Measurements from ENCODE around the gene DNAJB13. TPM values are rescaled to one million over a fixed set of nuclear protein-coding genes. Genes with fewer than 3 reads are reported as not detected.

Gene DNAJB13
- total RNA-seq, 2 experiments from 2014 or later = 0.15 to 0.31 TPM

DNA sequence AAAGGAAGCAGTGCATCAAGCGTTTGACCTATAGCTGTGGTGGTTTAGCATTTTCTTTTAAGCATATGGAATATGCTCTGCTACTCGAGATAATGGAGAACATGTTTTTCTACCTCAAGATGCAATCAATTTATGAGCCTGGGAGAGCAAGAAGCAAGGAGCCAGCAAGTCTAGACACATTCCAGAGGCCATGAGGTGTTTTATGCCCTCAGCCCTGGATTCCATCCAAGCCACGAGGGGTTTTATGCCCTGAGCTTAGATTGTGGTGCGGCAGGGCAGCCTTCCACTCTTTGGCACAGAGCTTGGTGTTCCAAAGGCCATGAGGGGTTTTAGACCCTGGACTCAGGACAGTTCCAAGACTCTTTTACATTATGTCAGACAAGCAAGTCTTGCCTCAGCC is 11.7 kb upstream of the DNAJB13 start:
- Mint-ChIP-seq H3K4me3 (no peak overlapping the region), H3K27me3 (no peaks in the 10 kb centered on the region), H3K27ac (no peak overlapping the region), H3K36me3 (ENCODE audit: low read depth) (peaks cover 2% of the 10 kb centered on the region), H3K4me1 (no peaks in the 10 kb centered on the region), H3K9me3 (peaks cover 5% of the 10 kb centered on the region)
- POLR2A ChIA-PET = no interaction called here
- CTCF ChIA-PET = interaction anchor here (0.9 kb wide), 1 partner anchor 19 kb away, joined by 3 read pairs; no protein-coding TSS in a partner anchor
- DNase-seq = no peak

GRCh38 chr11:73940801-73941570 is 9.8 kb upstream of the DNAJB13 start:
- Mint-ChIP-seq H3K27ac (no peak overlapping the region), H3K4me1 (no peaks in the 10 kb centered on the region), H3K27me3 (no peaks in the 10 kb centered on the region), H3K36me3 (ENCODE audit: low read depth) (peaks cover 2% of the 10 kb centered on the region), H3K4me3 (no peak overlapping the region), H3K9me3 (peaks cover 5% of the 10 kb centered on the region)
- POLR2A ChIA-PET = no interaction called here
- CTCF ChIA-PET = interaction anchor here (1.0 kb wide), 1 partner anchor 11 kb away, joined by 3 read pairs; no protein-coding TSS in a partner anchor
- no peak for DNase-seq

DNA sequence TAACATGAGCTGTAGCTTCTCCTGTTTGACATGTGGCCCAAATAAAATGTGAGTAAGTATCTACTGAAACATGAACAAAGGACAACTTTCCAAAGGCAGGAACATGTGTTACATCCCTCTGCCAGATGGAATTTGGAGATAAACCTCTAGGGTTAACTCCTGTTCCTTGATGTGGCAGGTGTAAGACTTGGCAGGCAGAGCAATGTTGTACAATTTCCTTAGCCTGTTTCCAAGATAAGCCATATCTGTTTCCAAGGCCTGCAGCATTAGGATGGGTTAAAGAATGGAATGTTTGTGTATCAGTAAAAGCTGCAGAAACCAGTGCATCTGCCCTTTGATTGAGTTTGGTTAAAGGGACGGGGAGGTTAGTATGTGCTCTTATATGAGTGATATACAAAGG is 8.8 kb upstream of the DNAJB13 start:
- peaks cover 5% of the 10 kb centered on the region for H3K9me3 Mint-ChIP-seq
- H3K36me3 Mint-ChIP-seq (ENCODE audit: low read depth) = peaks cover 2% of the 10 kb centered on the region
- no peaks in the 10 kb centered on the region for H3K27me3 Mint-ChIP-seq
- H3K27ac Mint-ChIP-seq = no peak overlapping the region
- H3K4me1 Mint-ChIP-seq = no peaks in the 10 kb centered on the region
- CTCF ChIA-PET = interaction anchor here (0.8 to 1.0 kb wide), 2 partner anchors 12 to 311 kb away, joined by 3 read pairs; no protein-coding TSS in a partner anchor
- DNase-seq = no peak
- POLR2A ChIA-PET = no interaction called here
- H3K4me3 Mint-ChIP-seq = no peak overlapping the region

DNA sequence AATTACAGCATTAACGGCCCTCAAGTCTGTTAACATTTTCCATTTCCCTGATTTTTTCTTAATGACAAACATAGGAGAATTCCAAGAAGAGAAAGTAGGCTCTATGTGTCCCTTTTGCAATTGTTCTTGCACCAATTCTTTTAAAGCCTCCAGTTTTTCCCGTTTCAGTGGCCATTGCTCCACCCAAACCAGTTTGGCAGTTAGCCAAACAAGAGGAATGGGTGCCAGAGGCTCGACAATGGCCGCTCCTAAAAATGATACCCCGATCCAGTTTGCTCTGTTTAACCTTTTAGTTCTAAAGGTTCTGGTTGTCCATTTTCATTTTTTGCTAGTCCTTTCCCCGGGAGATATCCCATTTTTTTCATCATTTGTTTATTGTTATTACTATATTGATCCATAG is 6.7 kb upstream of the DNAJB13 start:
- POLR2A ChIA-PET = no interaction called here
- Mint-ChIP-seq H3K27ac (no peak overlapping the region), H3K9me3 (no peaks in the 10 kb centered on the region), H3K27me3 (no peaks in the 10 kb centered on the region), H3K36me3 (ENCODE audit: low read depth) (peaks cover 2% of the 10 kb centered on the region), H3K4me1 (no peaks in the 10 kb centered on the region), H3K4me3 (no peak overlapping the region)
- CTCF ChIA-PET = no interaction called here
- DNase-seq = no peak

- Mint-ChIP-seq H3K4me1 (no peaks in the 10 kb centered on the region), H3K27me3 (no peaks in the 10 kb centered on the region), H3K4me3 (no peak overlapping the region), H3K36me3 (ENCODE audit: low read depth) (peaks cover 2% of the 10 kb centered on the region), H3K9me3 (no peaks in the 10 kb centered on the region), H3K27ac (no peak overlapping the region)
- ChIA-PET POLR2A (no interaction called here), CTCF (interaction anchor here (1.3 to 1.4 kb wide), 2 partner anchors 13 to 27 kb away, joined by 3 read pairs; no protein-coding TSS in a partner anchor)
- DNase-seq = no peak
Observed at GRCh38 chr11:73944901-73945300, 5.9 kb upstream of the DNAJB13 start.

DNA sequence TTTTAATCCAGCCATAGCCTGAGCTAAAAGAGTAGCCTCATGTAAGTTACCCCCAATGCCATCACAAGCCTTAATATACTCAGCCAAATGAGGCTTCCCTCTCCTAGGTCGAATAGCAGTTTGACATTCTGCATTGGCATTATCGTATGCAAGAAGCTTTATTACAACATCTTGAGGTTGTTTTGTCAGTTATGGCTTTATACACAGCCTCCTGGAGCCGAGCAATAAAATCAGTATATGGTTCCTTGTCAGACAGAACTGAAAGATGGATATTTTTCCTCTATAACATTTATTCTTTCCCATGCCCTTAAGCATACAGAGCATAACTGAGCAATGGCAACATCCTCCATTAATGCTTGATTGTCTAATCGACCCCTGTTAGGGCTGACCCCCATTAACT is 5.4 kb upstream of the DNAJB13 start:
- Mint-ChIP-seq H3K4me1 (no peaks in the 10 kb centered on the region), H3K36me3 (ENCODE audit: low read depth) (peaks cover 2% of the 10 kb centered on the region), H3K4me3 (no peak overlapping the region), H3K27ac (no peak overlapping the region), H3K27me3 (no peaks in the 10 kb centered on the region), H3K9me3 (no peaks in the 10 kb centered on the region)
- CTCF ChIA-PET = interaction anchor here (1.3 to 1.4 kb wide), 3 partner anchors 12 to 27 kb away, joined by 3 to 4 read pairs (median 3); no protein-coding TSS in a partner anchor
- DNase-seq = no peak
- POLR2A ChIA-PET = no interaction called here

- no peaks in the 10 kb centered on the region for H3K9me3 Mint-ChIP-seq
- no peak for DNase-seq
- POLR2A ChIA-PET = no interaction called here
- no peaks in the 10 kb centered on the region for H3K27me3 Mint-ChIP-seq
- CTCF ChIA-PET = no interaction called here
- no peaks in the 10 kb centered on the region for H3K4me1 Mint-ChIP-seq
- no peak overlapping the region for H3K4me3 Mint-ChIP-seq
- H3K36me3 Mint-ChIP-seq (ENCODE audit: low read depth) = no peaks in the 10 kb centered on the region
- no peak overlapping the region for H3K27ac Mint-ChIP-seq
Observed at GRCh38 chr11:73946798-73947458, 3.9 kb upstream of the DNAJB13 start.

GRCh38 chr11:73949246-73949645 is 1.6 kb upstream of the DNAJB13 start:
- POLR2A ChIA-PET = no interaction called here
- no peaks in the 10 kb centered on the region for H3K4me1 Mint-ChIP-seq
- H3K9me3 Mint-ChIP-seq = no peaks in the 10 kb centered on the region
- DNase-seq = no peak
- no peaks in the 10 kb centered on the region for H3K36me3 Mint-ChIP-seq (ENCODE audit: low read depth)
- no peak overlapping the region for H3K4me3 Mint-ChIP-seq
- H3K27me3 Mint-ChIP-seq = no peaks in the 10 kb centered on the region
- peak overlapping the region; percentile 47 for H3K27ac Mint-ChIP-seq
- CTCF ChIA-PET = interaction anchor here (0.7 to 1.4 kb wide), 2 partner anchors 15 to 1269 kb away, joined by 4 to 5 read pairs; no protein-coding TSS in a partner anchor

DNA sequence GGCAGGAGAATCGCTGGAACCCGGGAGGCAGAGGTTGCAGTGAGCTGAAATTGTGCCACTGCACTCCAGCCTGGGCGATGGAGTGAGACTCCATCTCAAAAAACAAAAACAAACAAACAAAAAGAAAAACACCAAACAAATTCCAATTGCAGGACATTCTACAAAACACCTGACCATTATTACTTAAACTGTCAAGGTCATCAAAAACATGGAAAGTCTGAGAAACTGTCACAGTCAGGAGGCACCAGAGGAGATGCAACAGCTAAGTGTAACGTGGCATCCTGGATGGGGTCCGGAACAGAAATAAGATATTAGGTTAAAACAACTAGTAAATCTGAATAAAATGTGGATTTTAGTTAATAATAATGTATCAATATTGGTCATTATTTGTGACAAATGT is 914 bp upstream of the DNAJB13 start:
- Mint-ChIP-seq H3K4me3 (no peak overlapping the region), H3K4me1 (no peaks in the 10 kb centered on the region), H3K36me3 (ENCODE audit: low read depth) (no peaks in the 10 kb centered on the region), H3K27me3 (no peaks in the 10 kb centered on the region), H3K27ac (no peak overlapping the region), H3K9me3 (no peaks in the 10 kb centered on the region)
- ChIA-PET CTCF (no interaction called here), POLR2A (no interaction called here)
- DNase-seq = no peak

DNA sequence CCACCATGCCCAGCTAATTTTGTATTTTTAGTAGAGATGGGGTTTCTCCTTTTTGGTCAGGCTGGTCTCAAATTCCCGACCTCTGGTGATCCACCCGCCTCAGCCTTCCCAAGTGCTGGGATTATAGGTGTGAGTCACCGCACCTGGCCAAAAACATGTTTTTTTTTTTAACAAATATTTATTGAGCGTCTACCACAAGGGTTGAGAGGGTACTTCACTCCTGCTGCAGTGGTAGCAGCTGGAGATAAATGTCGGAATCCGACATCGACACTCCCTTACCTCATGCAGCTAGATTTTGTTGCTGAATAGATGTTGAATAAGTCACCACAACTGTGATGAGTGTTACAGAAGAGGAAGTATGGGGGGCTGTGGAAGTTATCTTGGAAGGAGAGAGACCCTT is 971 bp downstream of the DNAJB13 start:
- CTCF ChIA-PET = no interaction called here
- H3K9me3 Mint-ChIP-seq = no peaks in the 10 kb centered on the region
- H3K27me3 Mint-ChIP-seq = peaks cover 6% of the 10 kb centered on the region
- no peak overlapping the region for H3K4me3 Mint-ChIP-seq
- H3K27ac Mint-ChIP-seq = no peak overlapping the region
- DNase-seq = no peak
- no peaks in the 10 kb centered on the region for H3K4me1 Mint-ChIP-seq
- no peaks in the 10 kb centered on the region for H3K36me3 Mint-ChIP-seq (ENCODE audit: low read depth)
- POLR2A ChIA-PET = no interaction called here

DNA sequence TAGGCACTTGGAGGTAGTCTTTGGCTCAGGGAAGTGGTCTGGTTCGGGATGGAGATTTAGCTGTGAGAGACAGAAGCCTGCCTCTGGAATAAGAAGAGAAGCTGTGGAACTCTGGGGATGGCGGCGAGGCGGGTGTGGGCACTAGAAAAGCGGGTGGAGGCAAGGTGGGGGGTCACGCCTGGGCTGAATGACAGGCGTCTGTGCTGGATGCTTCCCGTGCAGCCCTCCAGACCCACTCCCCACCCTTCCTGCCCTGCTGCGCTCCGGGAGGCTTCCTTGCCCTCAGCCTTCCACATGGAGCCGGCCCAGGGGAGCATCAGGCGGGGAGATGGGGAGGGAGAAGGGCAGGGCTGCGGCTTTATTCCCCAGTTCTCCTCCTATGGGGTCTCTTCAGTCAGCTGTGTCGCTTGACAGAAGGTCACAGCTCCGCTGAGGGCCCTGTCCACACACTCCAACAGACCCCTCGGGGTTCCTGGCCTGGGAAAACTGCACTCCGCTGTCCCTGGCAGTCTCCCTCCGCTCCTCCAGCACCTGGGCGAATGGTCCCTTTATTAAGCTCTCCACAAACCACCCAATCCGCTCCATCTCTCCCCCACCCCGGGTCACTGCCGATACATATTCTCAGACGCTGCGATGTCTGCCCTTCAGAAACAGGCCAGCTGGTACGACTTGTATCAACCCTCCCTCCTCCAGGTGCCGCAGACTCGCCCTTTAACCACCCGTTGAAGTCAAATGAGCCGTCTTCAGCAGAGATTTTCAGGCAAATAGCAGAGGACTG is 6.2 kb downstream of the DNAJB13 start:
- no peak overlapping the region for H3K4me3 Mint-ChIP-seq
- H3K4me1 Mint-ChIP-seq = peaks cover 4% of the 10 kb centered on the region
- H3K9me3 Mint-ChIP-seq = no peaks in the 10 kb centered on the region
- peaks cover 12% of the 10 kb centered on the region for H3K27me3 Mint-ChIP-seq
- H3K27ac Mint-ChIP-seq = no peak overlapping the region
- CTCF ChIA-PET = interaction anchor here (0.6 to 1.2 kb wide), 6 partner anchors 9 to 331 kb away, joined by 3 read pairs; no protein-coding TSS in a partner anchor
- DNase-seq = no peak
- POLR2A ChIA-PET = no interaction called here
- H3K36me3 Mint-ChIP-seq (ENCODE audit: low read depth) = no peaks in the 10 kb centered on the region

- Mint-ChIP-seq H3K36me3 (ENCODE audit: low read depth) (no peaks in the 10 kb centered on the region), H3K4me3 (no peak overlapping the region), H3K9me3 (no peaks in the 10 kb centered on the region), H3K4me1 (peaks cover 4% of the 10 kb centered on the region), H3K27me3 (peaks cover 12% of the 10 kb centered on the region), H3K27ac (no peak overlapping the region)
- ChIA-PET POLR2A (no interaction called here), CTCF (interaction anchor here (0.6 to 1.2 kb wide), 3 partner anchors 13 to 332 kb away, joined by 3 read pairs; no protein-coding TSS in a partner anchor)
- no peak for DNase-seq
Observed at GRCh38 chr11:73957654-73958361, 7.0 kb downstream of the DNAJB13 start.

All from activated CD4-positive, alpha-beta T cell treated with anti-CD3 and anti-CD28 coated beads, Interleukin-2, amount 10 ng/mL, durations not matched to agents 7 days and 5 days (primary cell).